Epithelial cell of proximal tubule (primary cell): ENCODE data around the gene RAET1E. TPM values are rescaled to one million over a fixed set of nuclear protein-coding genes. Genes with fewer than 3 reads are reported as not detected.
"Not testable (repeated sequence)": the region's sequence is repeated elsewhere in the genome, so short reads cannot be mapped to it uniquely, and the experiment has no call there.

Source experiments
- DNase-seq: peaks from one replicate; pipeline ENCODE4 v3.0.0-alpha.2; 2011; ENCODE audit warnings: low read depth
- H3K4me3 ChIP-seq: 2 replicates; pipeline ENCODE4 v1.5.1; 2011; ENCODE audit warnings: low read depth, mild to moderate bottlenecking, low read length
- total RNA-seq: library from RNA; depleted of rRNA; stranded (reverse); fragments of >200 nt; gene quantifications from 2 replicates; pipeline ENCODE4 v1.2.3, GENCODE V29; 2015
- TF ChIP-seq, protein P1 (sequence below): conservative IDR thresholded peaks from 2 replicates; pipeline ENCODE4 v1.5.1; 2012; ENCODE audit warnings: low read depth, mild to moderate bottlenecking, low read length

Gene RAET1E
- total RNA-seq, 1 donor from 2014 or later, result not detected

DNA sequence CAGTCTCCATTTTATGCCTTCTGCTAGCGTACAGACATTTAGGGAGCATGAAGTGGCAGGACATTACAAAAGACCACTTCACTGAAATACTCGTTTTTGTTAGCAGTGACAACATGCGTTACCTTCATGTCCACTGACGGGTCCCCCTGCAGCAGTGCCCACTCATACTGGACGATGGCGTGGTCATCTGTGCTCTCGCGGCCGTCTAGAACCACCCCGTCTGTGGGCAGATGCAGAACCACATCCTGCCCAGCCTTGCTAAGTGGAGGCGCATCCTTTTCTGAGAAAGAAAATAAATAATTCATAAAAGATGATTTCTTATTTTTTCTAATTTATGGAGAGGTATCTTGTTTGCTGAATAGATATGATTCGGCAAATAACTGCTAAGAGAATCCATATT lies 45.0 kb downstream of the RAET1E start:
- DNase-seq, result no peak
- no peak overlapping the region for H3K4me3 ChIP-seq
- TF ChIP-seq, protein P1, sequence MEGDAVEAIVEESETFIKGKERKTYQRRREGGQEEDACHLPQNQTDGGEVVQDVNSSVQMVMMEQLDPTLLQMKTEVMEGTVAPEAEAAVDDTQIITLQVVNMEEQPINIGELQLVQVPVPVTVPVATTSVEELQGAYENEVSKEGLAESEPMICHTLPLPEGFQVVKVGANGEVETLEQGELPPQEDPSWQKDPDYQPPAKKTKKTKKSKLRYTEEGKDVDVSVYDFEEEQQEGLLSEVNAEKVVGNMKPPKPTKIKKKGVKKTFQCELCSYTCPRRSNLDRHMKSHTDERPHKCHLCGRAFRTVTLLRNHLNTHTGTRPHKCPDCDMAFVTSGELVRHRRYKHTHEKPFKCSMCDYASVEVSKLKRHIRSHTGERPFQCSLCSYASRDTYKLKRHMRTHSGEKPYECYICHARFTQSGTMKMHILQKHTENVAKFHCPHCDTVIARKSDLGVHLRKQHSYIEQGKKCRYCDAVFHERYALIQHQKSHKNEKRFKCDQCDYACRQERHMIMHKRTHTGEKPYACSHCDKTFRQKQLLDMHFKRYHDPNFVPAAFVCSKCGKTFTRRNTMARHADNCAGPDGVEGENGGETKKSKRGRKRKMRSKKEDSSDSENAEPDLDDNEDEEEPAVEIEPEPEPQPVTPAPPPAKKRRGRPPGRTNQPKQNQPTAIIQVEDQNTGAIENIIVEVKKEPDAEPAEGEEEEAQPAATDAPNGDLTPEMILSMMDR, result no peak

DNA sequence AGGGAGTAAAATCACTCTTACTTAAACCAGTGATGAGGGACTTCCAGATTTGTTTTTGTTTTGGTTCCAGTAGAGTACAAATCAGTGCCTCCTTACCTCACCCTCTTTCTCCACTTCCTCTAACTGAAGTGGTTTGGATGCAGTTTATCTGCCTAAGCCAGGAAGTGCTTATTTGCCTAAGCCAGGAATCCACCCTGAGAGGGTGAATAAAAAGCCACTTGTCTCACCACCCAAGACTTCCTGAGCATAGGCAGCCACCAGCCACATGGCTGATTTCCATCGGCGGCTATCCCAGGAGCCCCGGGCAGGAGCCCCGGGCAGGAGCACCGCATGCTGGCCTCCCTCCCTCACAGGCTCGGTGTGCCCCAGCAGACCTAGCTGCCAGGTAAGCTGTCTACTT lies 45.7 kb downstream of the RAET1E start:
- no peak overlapping the region for H3K4me3 ChIP-seq
- DNase-seq, result no peak
- TF ChIP-seq, protein P1, result no peak

DNA sequence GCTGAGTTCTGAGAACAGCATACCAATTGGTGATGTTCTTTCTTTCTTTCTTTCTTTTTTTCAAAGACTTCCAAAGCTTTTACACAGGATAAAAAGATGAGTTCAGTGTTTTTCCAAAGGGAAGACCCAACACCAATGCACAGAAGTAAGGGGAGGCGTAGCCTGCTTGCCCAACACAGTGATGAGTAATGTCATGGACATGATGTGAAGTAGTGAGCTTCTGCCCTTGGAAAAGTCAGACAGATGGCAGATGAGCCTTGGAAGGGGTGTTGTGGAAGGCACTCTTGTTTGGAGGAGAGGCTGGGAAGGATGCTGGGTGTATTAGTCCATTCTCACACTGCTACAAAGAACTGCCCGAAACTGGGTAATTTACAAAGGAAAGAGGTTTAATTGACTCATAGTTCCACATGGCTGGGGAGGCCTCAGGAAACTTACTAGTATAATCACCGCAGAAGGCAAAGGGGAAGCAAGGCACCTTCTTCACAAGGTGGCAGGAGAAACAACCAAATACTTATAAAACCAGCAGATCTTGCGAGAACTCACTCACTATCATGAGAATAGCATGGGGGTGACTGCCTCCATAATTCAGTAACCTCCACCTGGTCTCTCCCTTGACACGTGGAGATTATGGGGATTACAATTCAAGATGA lies 46.3 kb downstream of the RAET1E start:
- H3K4me3 ChIP-seq, result no peak overlapping the region
- DNase-seq, result no peak
- TF ChIP-seq, protein P1, result no peak

DNA sequence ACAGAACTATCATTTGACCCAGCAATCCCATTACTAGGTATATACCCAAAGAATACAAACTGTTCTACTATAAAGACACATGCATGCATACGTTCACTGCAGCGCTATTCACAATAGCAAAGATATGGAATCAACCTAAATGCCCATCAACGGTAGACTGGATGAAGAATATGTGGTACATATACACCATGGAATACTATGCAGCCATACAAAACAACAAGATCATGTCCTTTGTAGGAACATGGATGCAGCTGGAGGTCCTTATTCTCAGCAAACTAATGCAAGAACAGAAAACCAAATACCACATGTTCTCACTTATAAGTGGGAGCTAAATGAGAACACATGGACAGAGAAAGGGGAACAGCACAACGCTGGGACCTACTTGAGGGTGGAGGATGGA lies 49.6 kb downstream of the RAET1E start:
- H3K4me3 ChIP-seq, DNase-seq: not testable (repeated sequence)

Other genes starting within 250 kb of the RAET1E start
- gene KATNA1, start 249.4 kb downstream of the RAET1E start, total RNA-seq, result 16.3 and 17.7 TPM in 2 replicates
- gene LATS1, start 180.0 kb downstream of the RAET1E start, total RNA-seq, result 10.1 and 11.4 TPM in 2 replicates
- 29.8 and 31.5 TPM in 2 replicates for gene NUP43, start 151.6 kb downstream of the RAET1E start, total RNA-seq
- gene PCMT1, start 148.4 kb downstream of the RAET1E start, total RNA-seq, result 110 and 162 TPM in 2 replicates
- gene LRP11, start 33.8 kb downstream of the RAET1E start, total RNA-seq, result 41.7 and 54.5 TPM in 2 replicates
- 0.43 TPM in 1 of 2 replicates, not detected in the other for gene RAET1G, start 25.0 kb upstream of the RAET1E start, total RNA-seq
- gene ULBP2, start 43.9 kb upstream of the RAET1E start, total RNA-seq, result 5.3 and 16.0 TPM in 2 replicates
- 0.23 and 0.94 TPM in 2 replicates for gene ULBP1, start 65.8 kb upstream of the RAET1E start, total RNA-seq
- gene RAET1L, start 127.4 kb upstream of the RAET1E start, total RNA-seq, result 1.5 and 3.1 TPM in 2 replicates
- gene ULBP3, start 171.0 kb upstream of the RAET1E start, total RNA-seq, result 8.2 and 16.6 TPM in 2 replicates
- 26.3 and 27.0 TPM in 2 replicates for gene PPP1R14C, start 244.9 kb upstream of the RAET1E start, total RNA-seq